GOT3 (cell line): ENCODE results near the gene DMKN.
"Not testable (repeated sequence)": the region's sequence is repeated elsewhere in the genome, so short reads cannot be mapped to it uniquely, and the experiment has no call there.

Experiments used
- DNase-seq: peaks from one replicate; lab custom pipeline; 2025; ENCODE audit warnings: mixed read lengths; lab: John Stamatoyannopoulos, UW

The DMKN gene

GRCh38 chr19:35462476-35462953 lies 50.9 kb downstream of the DMKN start:
- DNase-seq: no peak

- DNase-seq: not testable (repeated sequence)
Measured at GRCh38 chr19:35461788-35462187, 51.7 kb downstream of the DMKN start.

DNA sequence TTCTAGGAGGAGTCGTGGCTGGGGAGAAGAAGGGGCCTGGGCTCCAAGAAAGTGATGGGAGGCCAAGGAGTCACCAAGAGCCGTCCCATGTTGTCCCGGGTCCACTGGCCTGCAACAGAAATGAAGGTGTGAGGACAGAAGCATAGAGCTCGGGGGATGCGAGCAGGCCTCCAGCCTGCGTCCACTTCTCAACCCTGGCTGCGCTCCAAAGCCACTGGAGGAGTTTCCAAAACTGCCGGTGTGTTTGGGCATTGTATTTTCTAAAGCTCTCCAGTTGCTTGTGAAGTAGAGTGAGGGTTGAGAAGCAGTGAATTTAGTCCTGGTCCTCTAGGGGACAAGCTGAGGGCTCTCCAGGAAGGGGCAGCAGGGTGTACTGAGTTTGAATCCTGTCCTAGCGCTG lies 52.4 kb downstream of the DMKN start:
- DNase-seq: no peak

- no peak for DNase-seq
Measured at GRCh38 chr19:35460608-35461007, 52.8 kb downstream of the DMKN start.

DNA sequence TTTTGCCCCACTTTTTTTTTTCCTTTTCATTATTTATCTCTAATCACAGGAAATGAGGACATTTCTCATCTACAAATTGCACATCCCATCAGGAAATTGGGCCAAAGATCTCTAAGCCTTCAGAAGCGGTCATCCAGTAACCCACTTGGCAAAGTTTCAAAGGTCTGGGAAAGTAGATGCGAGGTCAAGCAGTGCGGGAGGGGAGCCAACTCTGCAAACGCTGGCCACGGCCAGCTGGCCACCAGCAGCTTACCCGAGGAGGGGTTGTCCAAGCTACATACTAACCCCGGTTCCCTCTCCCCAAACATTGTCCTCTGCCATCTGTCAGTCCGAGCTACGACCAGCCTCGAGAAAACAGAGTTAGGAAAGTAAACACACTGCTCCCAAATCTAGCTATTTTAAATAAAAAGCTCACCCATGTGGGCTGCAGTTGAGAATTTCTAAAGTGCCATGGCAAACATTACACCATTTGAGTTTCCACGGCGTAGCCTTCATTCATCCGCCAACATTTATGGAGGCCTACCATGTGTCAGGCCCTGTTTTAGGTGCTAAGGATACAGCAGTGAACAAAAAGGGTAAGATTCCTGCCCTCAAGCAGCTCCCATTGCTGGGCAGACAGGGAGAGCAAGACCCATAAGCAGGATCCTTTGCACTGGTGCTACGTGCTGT lies 53.9 kb downstream of the DMKN start:
- no peak for DNase-seq

DNA sequence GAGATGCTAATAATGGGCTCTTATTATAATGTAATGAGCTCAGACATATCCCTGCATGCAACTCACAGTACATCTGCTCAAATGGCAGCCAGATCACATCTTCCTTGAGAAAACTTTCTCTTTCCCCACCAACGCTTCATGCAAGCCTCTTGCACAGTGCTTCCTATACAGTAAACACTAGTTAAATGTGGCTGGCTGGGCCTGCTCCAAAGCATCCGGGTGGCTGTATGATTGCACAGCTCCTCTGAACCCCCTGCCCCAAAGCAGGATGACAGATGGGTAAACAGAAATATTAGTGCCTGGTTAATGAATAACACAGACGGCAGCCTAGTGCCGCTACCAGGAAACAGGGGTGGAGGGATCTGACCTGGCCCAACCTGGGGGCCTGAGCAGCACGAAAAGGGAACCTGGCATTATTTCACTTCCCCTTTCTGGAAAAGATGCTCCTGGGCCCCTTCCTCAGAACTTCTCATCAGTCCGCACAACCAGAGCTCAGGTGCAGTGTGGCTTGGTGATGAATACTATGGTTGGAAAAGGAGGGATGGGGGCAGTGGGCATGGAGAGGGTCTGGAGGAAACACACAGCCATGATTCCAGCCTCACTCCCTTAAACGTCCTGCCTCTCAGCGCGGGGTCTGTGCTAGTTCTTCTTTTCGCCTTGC lies 54.6 kb downstream of the DMKN start:
- DNase-seq: no peak

DNA sequence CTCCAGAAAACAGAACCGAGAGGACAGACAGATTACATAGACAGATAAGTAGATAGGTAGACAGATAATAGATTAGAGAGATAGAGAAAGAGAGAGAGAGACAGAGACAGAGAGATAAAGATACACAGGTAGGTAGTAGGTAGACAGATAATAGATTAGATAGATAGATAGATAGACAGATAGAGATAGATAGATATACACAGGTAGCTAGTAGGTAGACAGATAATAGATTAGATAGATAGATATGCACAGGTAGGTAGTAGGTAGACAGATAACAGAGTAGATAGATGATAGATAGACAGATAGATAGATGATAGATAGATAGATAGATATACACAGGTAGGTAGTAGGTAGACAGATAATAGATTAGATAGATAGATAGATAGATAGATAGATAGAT lies 55.3 kb downstream of the DMKN start:
- DNase-seq: no peak

GRCh38 chr19:35457173-35457572 lies 56.3 kb downstream of the DMKN start:
- DNase-seq: no peak

DNA sequence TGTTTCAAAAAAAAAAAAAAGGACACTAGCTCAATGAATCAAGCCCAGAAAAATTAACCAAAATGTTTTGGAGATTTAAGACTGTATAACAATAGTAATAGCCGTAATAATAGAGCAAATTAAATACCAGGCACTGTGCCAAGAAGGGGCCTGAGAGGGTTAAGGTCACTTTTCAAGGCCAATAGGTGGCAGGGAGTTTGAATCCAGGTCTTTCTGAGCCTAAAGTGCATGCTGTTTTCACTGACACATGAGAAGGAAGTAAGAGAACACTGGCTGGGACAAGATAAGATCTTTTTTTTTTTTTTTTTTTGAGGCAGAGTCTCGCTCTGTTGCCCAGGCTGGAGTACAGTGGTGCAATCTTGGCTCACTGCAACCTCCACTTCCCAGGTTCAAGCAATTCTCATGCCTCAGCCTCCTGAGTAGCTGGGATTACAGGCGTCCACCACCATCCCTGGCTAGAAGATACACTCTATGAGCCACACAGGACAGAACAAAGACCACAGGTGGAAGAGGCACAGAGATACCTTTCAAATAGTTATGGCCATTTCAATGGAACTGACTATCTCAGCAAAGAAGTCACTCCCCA lies 57.7 kb downstream of the DMKN start:
- DNase-seq: no peak

DNA sequence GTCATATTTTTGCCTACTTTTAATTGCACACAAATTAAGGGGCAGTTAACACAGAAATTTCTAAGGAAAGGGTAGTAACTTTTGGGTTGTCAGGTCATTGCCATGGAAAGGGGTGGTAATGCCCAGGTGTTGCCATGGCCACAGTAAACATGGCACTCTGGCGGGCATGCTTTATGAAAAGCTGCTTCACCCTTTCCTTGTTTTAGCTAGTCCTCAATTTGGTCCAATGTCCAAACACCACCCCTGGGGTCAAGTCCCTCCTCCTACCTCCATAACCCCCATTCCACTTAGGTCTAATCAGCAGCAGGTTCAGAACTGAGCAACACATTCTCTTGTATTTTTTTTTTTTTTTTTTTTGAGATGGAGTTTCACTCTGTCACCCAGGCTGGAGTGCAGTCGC lies 58.8 kb downstream of the DMKN start:
- no peak for DNase-seq

- no peak for DNase-seq
Measured at GRCh38 chr19:35451338-35452096, 61.9 kb downstream of the DMKN start.

DNA sequence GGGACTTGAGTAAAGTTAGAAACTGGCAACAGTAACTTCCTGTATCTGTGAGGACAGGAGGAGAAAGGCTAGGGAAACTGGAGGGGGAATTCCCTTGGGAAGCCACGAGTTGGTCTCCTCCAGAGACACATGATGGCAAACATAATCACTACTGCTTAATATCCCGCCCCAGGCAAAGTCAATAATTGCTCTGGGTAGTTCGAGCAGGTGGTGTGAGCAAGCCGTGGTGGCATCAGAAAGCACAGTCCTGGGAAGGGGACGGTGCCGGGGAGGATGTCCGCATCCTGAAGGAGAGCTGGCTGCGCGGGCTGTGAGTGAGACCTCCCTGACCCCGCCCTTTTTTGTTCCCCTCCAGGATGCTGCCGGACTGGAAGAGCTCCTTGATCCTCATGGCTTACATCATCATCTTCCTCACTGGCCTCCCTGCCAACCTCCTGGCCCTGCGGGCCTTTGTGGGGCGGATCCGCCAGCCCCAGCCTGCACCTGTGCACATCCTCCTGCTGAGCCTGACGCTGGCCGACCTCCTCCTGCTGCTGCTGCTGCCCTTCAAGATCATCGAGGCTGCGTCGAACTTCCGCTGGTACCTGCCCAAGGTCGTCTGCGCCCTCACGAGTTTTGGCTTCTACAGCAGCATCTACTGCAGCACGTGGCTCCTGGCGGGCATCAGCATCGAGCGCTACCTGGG lies 63.9 kb downstream of the DMKN start:
- no peak for DNase-seq

DNA sequence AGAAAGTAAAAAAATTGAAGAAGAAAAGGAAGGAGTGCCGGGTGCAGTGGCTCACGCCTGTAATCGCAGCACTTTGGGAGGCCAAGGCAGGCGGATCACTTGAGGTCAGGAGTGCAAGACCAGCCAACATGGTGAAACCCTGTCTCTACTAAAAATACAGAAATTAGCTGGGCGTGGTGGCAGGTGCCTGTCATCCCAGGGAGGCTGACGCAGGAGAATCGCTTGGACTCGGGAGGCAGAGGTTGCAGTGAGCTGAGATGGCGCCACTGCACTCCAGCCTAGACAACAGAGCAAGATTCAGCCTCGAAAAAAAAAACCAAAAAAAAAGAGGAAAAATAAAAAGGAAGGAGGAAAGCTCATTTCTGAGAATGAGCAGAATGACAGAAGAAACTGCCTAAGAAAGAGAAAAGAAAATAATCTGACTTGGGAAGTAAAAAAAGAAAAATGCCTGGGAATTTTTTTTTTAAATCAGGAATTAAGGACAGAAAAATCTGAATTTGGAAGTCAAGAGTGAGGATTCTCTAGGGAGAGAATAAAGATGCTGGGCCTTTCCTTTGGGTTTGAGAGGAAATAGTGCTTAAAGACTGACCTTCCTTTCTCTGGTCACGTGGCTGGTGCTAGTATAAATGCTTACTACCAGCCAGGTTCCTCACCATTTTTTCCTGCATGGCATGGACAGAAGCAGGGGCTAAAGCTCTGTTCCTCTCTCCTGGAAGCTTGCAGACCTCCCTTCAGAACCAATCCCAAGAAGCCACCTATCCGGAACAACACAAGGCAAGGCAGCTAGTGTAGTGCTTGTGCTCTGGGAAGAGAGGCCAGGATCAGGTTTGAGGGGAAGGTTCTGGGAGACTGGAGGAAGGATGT lies 65.6 kb downstream of the DMKN start, which contains the start of gene FFAR2:
Gene FFAR2, plus strand, starts transcription at position 652 of the 864 bp plus-strand sequence. CDS start 1,458 bp downstream, outside the sequence.
- no peak for DNase-seq
